ENCODE results near the gene CCDC183. TPM values are rescaled to one million over a fixed set of nuclear protein-coding genes. Genes with fewer than 3 reads are reported as not detected.
"Not testable (repeated sequence)": the region's sequence is repeated elsewhere in the genome, so short reads cannot be mapped to it uniquely, and the experiment has no call there.

CCDC183 gene
- total and polyA plus RNA-seq, 10 donors: 0.41 to 1.6 (median 0.69) TPM

DNA sequence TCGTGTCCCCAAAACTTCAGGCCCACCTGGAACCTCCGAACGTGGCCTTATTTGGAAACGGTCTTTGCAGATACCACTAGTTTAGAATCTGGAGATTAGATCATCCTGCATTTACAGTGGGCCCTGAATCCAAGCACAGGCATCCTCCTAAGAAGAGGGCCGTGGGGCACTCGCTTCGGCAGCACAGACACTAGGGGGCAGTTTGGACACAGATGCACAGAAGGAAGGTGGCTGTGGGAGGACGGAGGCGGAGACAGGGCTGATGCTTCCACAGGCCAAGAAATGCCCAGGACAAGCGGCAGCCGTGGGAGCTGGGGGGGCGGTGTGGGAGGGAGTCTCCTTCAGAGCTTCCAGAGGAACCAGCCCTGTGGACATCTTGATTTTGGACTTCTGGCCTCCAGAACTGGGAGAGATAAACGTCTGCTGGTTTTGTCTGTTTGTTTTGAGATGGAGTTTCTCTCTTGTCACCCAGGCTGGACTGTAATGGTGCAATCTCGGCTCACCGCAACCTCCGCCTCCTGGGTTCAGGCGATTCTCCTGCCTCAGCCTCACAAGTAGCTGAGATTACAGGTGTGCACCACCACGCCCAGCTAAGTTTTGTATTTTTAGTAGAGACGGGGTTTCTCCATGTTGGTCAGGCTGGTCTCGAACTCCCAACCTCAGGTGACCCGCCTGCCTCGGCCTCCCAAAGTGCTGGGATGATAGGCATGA lies 35.1 kb upstream of the CCDC183 start:
- not testable (repeated sequence) for DNase-seq, H3K36me3 ChIP-seq
- 46 to 54% (median 47%) methylated on average over 21 to 22 of the region's 22 CpGs for WGBS, 5 donors

DNA sequence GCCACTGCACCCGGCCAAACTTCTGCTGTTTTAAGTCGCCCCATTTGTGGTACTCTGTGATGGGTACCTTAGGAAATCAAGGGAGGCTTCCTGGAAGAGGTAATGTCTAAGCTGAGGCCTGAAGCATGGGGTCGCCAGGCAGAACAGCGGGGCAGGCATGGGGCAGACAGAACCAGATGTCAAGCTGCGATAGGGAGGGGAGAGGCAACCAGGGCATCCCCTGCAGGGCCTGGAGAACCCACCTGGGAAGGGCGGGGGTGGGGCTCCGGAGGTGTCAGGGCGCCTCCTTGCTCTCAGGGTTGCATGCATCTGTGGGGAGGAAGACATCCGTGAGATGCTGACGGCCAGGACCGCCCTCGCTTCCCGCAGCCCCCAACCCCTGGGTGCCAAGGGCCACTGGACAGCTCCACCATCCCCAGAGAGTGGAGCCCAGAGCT lies 34.6 kb upstream of the CCDC183 start:
- H3K27me3 ChIP-seq (replicated peaks in 1 of 7): peaks cover 0 to 59% (median 8%) of the 10 kb centered on the region in 7 donors
- 82 to 91% (median 85%) methylated on average over 9 to 13 of the region's 13 CpGs for WGBS, 5 donors
- H3K4me1 ChIP-seq: peaks cover 0 to 70% (median 31%) of the 10 kb centered on the region in 6 donors
- intact Hi-C loops (cut with DNase I; ENCODE audit: low total_unique reads): no loop called here
- DNase-seq: no peak
- no peak for TF ChIP-seq POLR2AphosphoS5 (IDR thresholded peaks at IDR 0.05)
- no peak for TF ChIP-seq POLR2A (IDR thresholded peaks at IDR 0.05)
- TF ChIP-seq, protein P1, sequence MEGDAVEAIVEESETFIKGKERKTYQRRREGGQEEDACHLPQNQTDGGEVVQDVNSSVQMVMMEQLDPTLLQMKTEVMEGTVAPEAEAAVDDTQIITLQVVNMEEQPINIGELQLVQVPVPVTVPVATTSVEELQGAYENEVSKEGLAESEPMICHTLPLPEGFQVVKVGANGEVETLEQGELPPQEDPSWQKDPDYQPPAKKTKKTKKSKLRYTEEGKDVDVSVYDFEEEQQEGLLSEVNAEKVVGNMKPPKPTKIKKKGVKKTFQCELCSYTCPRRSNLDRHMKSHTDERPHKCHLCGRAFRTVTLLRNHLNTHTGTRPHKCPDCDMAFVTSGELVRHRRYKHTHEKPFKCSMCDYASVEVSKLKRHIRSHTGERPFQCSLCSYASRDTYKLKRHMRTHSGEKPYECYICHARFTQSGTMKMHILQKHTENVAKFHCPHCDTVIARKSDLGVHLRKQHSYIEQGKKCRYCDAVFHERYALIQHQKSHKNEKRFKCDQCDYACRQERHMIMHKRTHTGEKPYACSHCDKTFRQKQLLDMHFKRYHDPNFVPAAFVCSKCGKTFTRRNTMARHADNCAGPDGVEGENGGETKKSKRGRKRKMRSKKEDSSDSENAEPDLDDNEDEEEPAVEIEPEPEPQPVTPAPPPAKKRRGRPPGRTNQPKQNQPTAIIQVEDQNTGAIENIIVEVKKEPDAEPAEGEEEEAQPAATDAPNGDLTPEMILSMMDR (IDR thresholded peaks at IDR 0.05 in 8 of 11, conservative IDR thresholded peaks at IDR 0.05 in 3 of 11): no peak
- H3K27ac ChIP-seq: no peak overlapping the region
- no peaks in the 10 kb centered on the region for H3K36me3 ChIP-seq
- H3K9me3 ChIP-seq: peaks cover 0 to 1% (median 0%) of the 10 kb centered on the region in 8 donors
- H3K4me3 ChIP-seq: no peak overlapping the region

More for the DNA sequence above, 35.1 kb upstream of the CCDC183 start:
- H3K9me3 ChIP-seq; intact Hi-C loops (cut with DNase I; ENCODE audit: low total_unique reads); H3K4me3 ChIP-seq; H3K27ac ChIP-seq: not testable (repeated sequence)
- TF ChIP-seq, protein P1 (IDR thresholded peaks at IDR 0.05 in 8 of 11, conservative IDR thresholded peaks at IDR 0.05 in 3 of 11): peak in 8 of 11 experiments; percentile 13 to 60 (median 46)
- Histone ChIP-seq H3K27me3 (replicated peaks in 1 of 7) (peaks cover 0 to 59% (median 8%) of the 10 kb centered on the region in 7 donors), H3K4me1 (peaks cover 0 to 64% (median 29%) of the 10 kb centered on the region in 6 donors)

DNA sequence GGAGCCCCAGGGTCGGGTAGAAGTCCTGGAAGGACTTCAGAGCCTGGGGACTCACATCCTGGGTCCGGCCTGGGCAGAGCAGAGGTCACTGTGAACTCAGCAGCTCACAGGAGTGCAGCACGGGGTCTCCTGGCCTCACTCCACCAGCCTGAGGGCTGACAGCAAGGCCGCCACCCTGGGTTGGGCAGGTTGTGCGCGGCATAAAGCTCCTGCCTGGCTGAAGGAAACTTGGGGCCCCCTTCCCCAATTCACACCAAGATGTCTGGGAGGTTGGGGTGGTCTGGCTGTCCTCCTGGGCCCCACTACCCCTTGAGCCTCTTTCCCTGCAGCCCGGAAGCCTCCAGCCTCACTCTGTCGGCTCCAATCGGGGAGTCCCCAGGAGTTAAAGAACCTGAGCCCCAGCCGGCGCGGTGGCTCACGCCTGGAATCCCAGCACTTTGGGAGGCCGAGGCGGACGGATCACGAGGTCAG lies 33.9 kb upstream of the CCDC183 start:
- peaks cover 0 to 72% (median 36%) of the 10 kb centered on the region in 6 donors for H3K4me1 ChIP-seq
- no peaks in the 10 kb centered on the region for H3K9me3 ChIP-seq
- WGBS, 5 donors: 83 to 89% (median 87%) methylated on average over 15 to 17 of the region's 17 CpGs
- intact Hi-C loops (cut with DNase I; ENCODE audit: low total_unique reads): no loop called here
- DNase-seq: no peak
- H3K36me3 ChIP-seq: no peaks in the 10 kb centered on the region
- no peak overlapping the region for H3K4me3 ChIP-seq
- no peak for TF ChIP-seq POLR2AphosphoS5 (IDR thresholded peaks at IDR 0.05)
- TF ChIP-seq, protein P1 (IDR thresholded peaks at IDR 0.05 in 8 of 11, conservative IDR thresholded peaks at IDR 0.05 in 3 of 11): no peak
- TF ChIP-seq POLR2A (IDR thresholded peaks at IDR 0.05): no peak
- no peak overlapping the region for H3K27ac ChIP-seq
- H3K27me3 ChIP-seq (replicated peaks in 1 of 7): peaks cover 0 to 60% (median 8%) of the 10 kb centered on the region in 7 donors

DNA sequence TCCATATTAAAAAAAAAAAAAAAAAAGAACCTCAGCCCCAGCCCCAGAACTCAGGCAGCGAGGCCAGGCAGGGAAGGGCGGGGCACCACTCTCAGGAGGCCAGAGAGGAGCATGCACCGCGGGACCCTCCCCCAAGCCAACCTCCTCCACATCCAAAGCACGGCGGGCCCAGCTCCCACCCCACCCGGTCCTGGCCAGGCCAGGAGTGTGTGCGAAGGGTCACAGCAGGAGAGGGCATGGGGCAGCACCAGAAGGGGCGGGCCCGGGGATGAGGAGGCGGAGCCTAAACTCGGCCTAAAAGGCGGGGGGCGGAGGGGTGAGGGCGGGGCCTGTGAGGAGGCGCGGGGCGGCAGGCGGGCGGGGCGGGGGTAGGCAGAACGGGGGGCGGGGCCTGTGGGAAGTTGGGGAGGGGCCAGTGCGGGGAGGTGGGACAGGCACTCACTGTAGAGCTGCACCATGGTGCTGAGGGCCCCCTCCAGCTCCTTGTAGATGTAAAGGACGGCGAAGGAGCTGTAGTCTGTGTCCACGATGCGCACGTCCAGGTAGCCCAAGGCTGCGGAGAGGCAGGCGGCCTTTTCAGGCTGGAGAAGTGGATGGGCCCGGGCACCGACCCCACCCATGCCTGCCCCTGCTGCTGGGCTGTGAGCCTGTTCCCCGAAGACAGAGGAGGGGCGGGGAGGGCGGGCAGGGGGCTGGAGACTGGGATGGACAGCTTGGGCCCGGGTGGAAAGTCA lies 33.1 kb upstream of the CCDC183 start:
- WGBS, 5 donors: 15 to 39% (median 26%) methylated on average over 20 to 37 of the region's 37 CpGs
- no peak for TF ChIP-seq POLR2A (IDR thresholded peaks at IDR 0.05)
- TF ChIP-seq POLR2AphosphoS5 (IDR thresholded peaks at IDR 0.05): no peak
- TF ChIP-seq, protein P1 (IDR thresholded peaks at IDR 0.05 in 8 of 11, conservative IDR thresholded peaks at IDR 0.05 in 3 of 11): no peak
- no peak overlapping the region for H3K27ac ChIP-seq
- H3K9me3 ChIP-seq: no peaks in the 10 kb centered on the region
- peaks cover 0 to 72% (median 32%) of the 10 kb centered on the region in 6 donors for H3K4me1 ChIP-seq
- intact Hi-C loops (cut with DNase I; ENCODE audit: low total_unique reads): no loop called here
- H3K36me3 ChIP-seq: no peaks in the 10 kb centered on the region
- no peak overlapping the region for H3K4me3 ChIP-seq
- DNase-seq: no peak
- peaks cover 0 to 62% (median 8%) of the 10 kb centered on the region in 7 donors for H3K27me3 ChIP-seq (replicated peaks in 1 of 7)

Data from spleen (tissue), 11 donors.